Measurements from ENCODE around the gene TENT5C.

- TF ChIP-seq CTCF (optimal IDR thresholded peaks at IDR 0.05 in 1 of 3, IDR thresholded peaks at IDR 0.05 in 1 of 3, conservative IDR thresholded peaks at IDR 0.05 in 1 of 3; ENCODE audit: extremely low read depth in 1 of 3, insufficient read depth in 2 of 3, low read length in 3 of 3) (no peak), EZH2 (IDR thresholded peaks at IDR 0.05; ENCODE audit: low read length) (no peak)
Measured at GRCh38 chr1:117591252-117591651, 14.6 kb upstream of the TENT5C start.
